GM12878 (cell line): ENCODE data around the gene GLRX2. TPM values are rescaled to one million over a fixed set of nuclear protein-coding genes. Genes with fewer than 3 reads are reported as not detected.
A peak's percentile ranks its signal among the peaks of the same experiment; 100 is the strongest.

ENCODE experiments used
- BACH1 ChIP-seq: fragments of 450-650 bp; IDR thresholded peaks from 2 replicates; pipeline ENCODE4 v1.6.1; 2017; ENCODE audit warnings: mild to moderate bottlenecking, borderline replicate concordance
- FOS ChIP-seq: IDR thresholded peaks from 3 replicates; pipeline ENCODE4 v1.6.1; 2011; ENCODE audit warnings: borderline replicate concordance; ENCODE audit not compliant: insufficient read length; ENCODE audit errors: extremely low read depth
- FOXK2 ChIP-seq: fragments of 450-650 bp; IDR thresholded peaks from 2 replicates; pipeline ENCODE4 v1.6.1; 2017; ENCODE audit warnings: mild to moderate bottlenecking, moderate library complexity
- GABPA ChIP-seq: IDR thresholded peaks from 2 replicates; pipeline ENCODE4 v1.6.1; 2014; ENCODE audit warnings: antibody characterized with exemption, low read depth, mild to moderate bottlenecking, inconsistent platforms
- GATAD2B ChIP-seq: fragments of 450-650 bp; conservative IDR thresholded peaks from 2 replicates; pipeline ENCODE4 v1.6.1; 2017; ENCODE audit warnings: low read depth, mild to moderate bottlenecking, moderate library complexity
- HDGF ChIP-seq: fragments of 450-650 bp; IDR thresholded peaks from 2 replicates; pipeline ENCODE4 v1.6.1; 2016; ENCODE audit warnings: antibody characterized with exemption
- IKZF2 ChIP-seq, 2 experiments: fragments of 450-650 bp; IDR thresholded peaks; 2 replicates each; pipeline ENCODE4 v1.6.1; 2017; ENCODE audit warnings: mild to moderate bottlenecking in 2 of 2, moderate library complexity in 2 of 2
- NKRF ChIP-seq: fragments of 450-650 bp; conservative IDR thresholded peaks from 2 replicates; pipeline ENCODE4 v1.6.1; 2017; ENCODE audit warnings: mild to moderate bottlenecking, moderate library complexity
- POLR2AphosphoS2 ChIP-seq: IDR thresholded peaks from 2 replicates; pipeline ENCODE4 v1.6.1; 2011; ENCODE audit warnings: low read depth, mild to moderate bottlenecking, low read length, improper control_type of control experiment, moderate library complexity
- RUNX3 ChIP-seq: IDR thresholded peaks from 2 replicates; pipeline ENCODE4 v1.6.1; 2012; ENCODE audit warnings: low read length, inconsistent platforms
- SKIL ChIP-seq: fragments of 450-650 bp; IDR thresholded peaks from 2 replicates; pipeline ENCODE4 v1.6.1; 2017; ENCODE audit warnings: mild to moderate bottlenecking, low read depth, inconsistent platforms; ENCODE audit not compliant: poor library complexity, severe bottlenecking
- SMC3 ChIP-seq: IDR thresholded peaks from 2 replicates; pipeline ENCODE4 v1.6.1; 2011; ENCODE audit warnings: low read length, improper control_type of control experiment, borderline replicate concordance
- SPI1 ChIP-seq: IDR thresholded peaks from 2 replicates; pipeline ENCODE4 v1.6.1; 2011; ENCODE audit warnings: low read depth, mild to moderate bottlenecking, low read length, moderate library complexity, borderline replicate concordance; ENCODE audit not compliant: insufficient read depth
- SRF ChIP-seq, 2 experiments: IDR thresholded peaks; 2 replicates each; pipeline ENCODE4 v1.6.1; 2011; ENCODE audit warnings: low read depth in 2 of 2, low read length in 2 of 2, mild to moderate bottlenecking in 1 of 2, moderate library complexity in 1 of 2
- YY1 ChIP-seq: IDR thresholded peaks from 2 replicates; pipeline ENCODE4 v1.6.1; 2011; ENCODE audit warnings: low read depth, mild to moderate bottlenecking, low read length
- ZNF592 ChIP-seq: fragments of 450-650 bp; IDR thresholded peaks from 2 replicates; pipeline ENCODE4 v1.6.1; 2017; ENCODE audit warnings: mild to moderate bottlenecking, moderate library complexity
- polyA plus RNA-seq, 11 experiments: library from polyadenylated mRNA; depleted of rRNA in 4 of 11; unstranded in 6 of 11; stranded (reverse) in 5 of 11; fragments of >200 nt; fragmentation: Nextera tagmentation in 4 of 11; fragmentation: Illumina TruSeq in 1 of 11; extraction: Ambion mirVana in 4 of 11; extraction: Trizol in 1 of 11; gene quantifications; 1 replicate in 1 of 11; 2 replicates in 10 of 11; pipeline versions ENCODE4 v1.2.1 to v1.2.3, GENCODE V29; 2011 to 2016; ENCODE audit warnings: inconsistent platforms in 2 of 11, missing spikeins in 2 of 11, low read depth in 1 of 11
- total RNA-seq, 4 experiments: library from RNA; depleted of rRNA in 3 of 4; stranded (reverse); fragments of >200 nt in 3 of 4; fragmentation: Illumina TruSeq in 1 of 4; extraction: Trizol in 1 of 4; gene quantifications; 2 replicates each; pipeline versions ENCODE4 v1.2.1 to v1.2.3, GENCODE V29; 2013 to 2021

The GLRX2 gene
- total and polyA plus RNA-seq, 10 of the 15 experiments (the other 5 are each of a cell fraction or from before 2014, with no cell fraction given) = 5.5 to 67.6 (median 16.6) TPM

- TF ChIP-seq ZNF592 = no peak
- no peak for TF ChIP-seq SKIL
- TF ChIP-seq HDGF = no peak
- TF ChIP-seq NKRF = no peak
- no peak for TF ChIP-seq FOS
- TF ChIP-seq YY1 = no peak
- TF ChIP-seq SRF (IDR thresholded peaks at IDR 0.05; ENCODE audit: low read depth in 2 of 2, low read length in 2 of 2) = no peak
- TF ChIP-seq IKZF2 (IDR thresholded peaks at IDR 0.05) = 0 out of 4 replicates have a peak, but pooled peaks of 1 of the 2 experiments have one; percentile 12
- TF ChIP-seq SMC3 = no peak
- TF ChIP-seq BACH1 = no peak
- no peak for TF ChIP-seq POLR2AphosphoS2
- TF ChIP-seq RUNX3 = 0 out of 2 replicates have a peak, but pooled peaks have one; percentile 20
- 0 out of 2 replicates have a peak, but pooled peaks have one; percentile 36 for TF ChIP-seq SPI1
- TF ChIP-seq FOXK2 = no peak
- TF ChIP-seq GABPA = 0 out of 2 replicates have a peak, but pooled peaks have one; percentile 23
- TF ChIP-seq GATAD2B = no peak
These were observed 34.3 kb downstream of the GLRX2 start (continued) for GRCh38 chr1:193070942-193071341.
